Ascending aorta (tissue), 2 donors: Measurements from ENCODE around the gene ASB9. TPM values are rescaled to one million over a fixed set of nuclear protein-coding genes. Genes with fewer than 3 reads are reported as not detected.

Source experiments
- DNase-seq, 2 donors: peaks; one replicate each; pipeline ENCODE4 v3.0.0-alpha.2; 2019; ENCODE audit warnings: low spot score in 2 of 2
- H3K27ac ChIP-seq, 2 donors: fragments of 200-600 bp; sonication (generic); one replicate each; pipeline ENCODE4 v1.5.1; 2016 to 2017; ENCODE audit warnings: mild to moderate bottlenecking in 1 of 2
- H3K27me3 ChIP-seq: fragments of 200-600 bp; sonication (generic); one replicate; pipeline ENCODE4 v1.5.1; 2017
- H3K36me3 ChIP-seq, 2 donors: fragments of 200-600 bp; sonication (generic); one replicate each; pipeline ENCODE4 v1.5.1; 2016
- H3K4me1 ChIP-seq, 2 donors: fragments of 200-600 bp; sonication (generic); one replicate each; pipeline ENCODE4 v1.5.1; 2016 to 2017; ENCODE audit warnings: mild to moderate bottlenecking in 1 of 2
- H3K4me3 ChIP-seq, 2 donors: fragments of 200-600 bp; sonication (generic); one replicate each; pipeline ENCODE4 v1.5.1; 2016 to 2017; ENCODE audit warnings: mild to moderate bottlenecking in 1 of 2
- H3K9me3 ChIP-seq, 2 donors: fragments of 200-600 bp; sonication (generic); one replicate each; pipeline ENCODE4 v1.5.1; 2016
- intact Hi-C: fragments of 100-400 bp; cut with DNase I; formaldehyde crosslinking; loops from one replicate; pipeline ENCODE4 v1.15.1; 2023
- total RNA-seq: library from RNA; depleted of rRNA; stranded (reverse); fragments of >200 nt; gene quantifications from one replicate; pipeline ENCODE4 v1.1.0, GENCODE V29; 2016
- TF ChIP-seq, protein P1 (sequence below), 3 experiments: fragments of 200-600 bp in 2 of 3; fragments of 450-650 bp in 1 of 3; sonication (generic) in 2 of 3; IDR thresholded peaks; one replicate each; pipeline ENCODE4 v1.5.1; 2016 to 2019; ENCODE audit warnings: antibody characterized with exemption in 3 of 3, mild to moderate bottlenecking in 1 of 3, moderate library complexity in 1 of 3

Gene ASB9
- total RNA-seq, 1 donor from 2014 or later, result 3.6 TPM

DNA sequence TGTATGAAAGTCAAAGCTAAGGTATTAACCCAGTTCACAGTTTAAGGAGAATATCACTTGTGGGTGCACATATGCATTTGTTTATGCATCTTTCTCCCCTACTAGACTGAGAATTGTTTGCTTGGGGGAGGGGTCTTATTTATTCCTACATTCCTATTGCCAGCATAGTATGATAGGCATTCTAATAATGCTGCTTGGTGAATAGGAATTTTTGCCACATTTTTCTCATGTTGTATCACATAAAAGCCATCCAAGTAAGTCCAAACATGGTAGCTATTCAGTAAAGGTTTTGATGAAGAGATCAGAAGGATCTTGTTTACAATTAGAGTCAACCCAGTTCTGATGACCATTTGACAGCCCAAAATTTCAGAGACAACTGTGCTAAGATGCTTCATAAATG is 48.6 kb downstream of the ASB9 start:
- H3K9me3 ChIP-seq, result no peaks in the 10 kb centered on the region
- DNase-seq, result no peak
- no peak overlapping the region for H3K4me3 ChIP-seq
- H3K27me3 ChIP-seq, result no peaks in the 10 kb centered on the region
- intact Hi-C loops, result no loop called here
- no peaks in the 10 kb centered on the region for H3K36me3 ChIP-seq
- TF ChIP-seq, protein P1, sequence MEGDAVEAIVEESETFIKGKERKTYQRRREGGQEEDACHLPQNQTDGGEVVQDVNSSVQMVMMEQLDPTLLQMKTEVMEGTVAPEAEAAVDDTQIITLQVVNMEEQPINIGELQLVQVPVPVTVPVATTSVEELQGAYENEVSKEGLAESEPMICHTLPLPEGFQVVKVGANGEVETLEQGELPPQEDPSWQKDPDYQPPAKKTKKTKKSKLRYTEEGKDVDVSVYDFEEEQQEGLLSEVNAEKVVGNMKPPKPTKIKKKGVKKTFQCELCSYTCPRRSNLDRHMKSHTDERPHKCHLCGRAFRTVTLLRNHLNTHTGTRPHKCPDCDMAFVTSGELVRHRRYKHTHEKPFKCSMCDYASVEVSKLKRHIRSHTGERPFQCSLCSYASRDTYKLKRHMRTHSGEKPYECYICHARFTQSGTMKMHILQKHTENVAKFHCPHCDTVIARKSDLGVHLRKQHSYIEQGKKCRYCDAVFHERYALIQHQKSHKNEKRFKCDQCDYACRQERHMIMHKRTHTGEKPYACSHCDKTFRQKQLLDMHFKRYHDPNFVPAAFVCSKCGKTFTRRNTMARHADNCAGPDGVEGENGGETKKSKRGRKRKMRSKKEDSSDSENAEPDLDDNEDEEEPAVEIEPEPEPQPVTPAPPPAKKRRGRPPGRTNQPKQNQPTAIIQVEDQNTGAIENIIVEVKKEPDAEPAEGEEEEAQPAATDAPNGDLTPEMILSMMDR (IDR thresholded peaks at IDR 0.05), result no peak
- no peaks in the 10 kb centered on the region for H3K4me1 ChIP-seq
- no peak overlapping the region for H3K27ac ChIP-seq

DNA sequence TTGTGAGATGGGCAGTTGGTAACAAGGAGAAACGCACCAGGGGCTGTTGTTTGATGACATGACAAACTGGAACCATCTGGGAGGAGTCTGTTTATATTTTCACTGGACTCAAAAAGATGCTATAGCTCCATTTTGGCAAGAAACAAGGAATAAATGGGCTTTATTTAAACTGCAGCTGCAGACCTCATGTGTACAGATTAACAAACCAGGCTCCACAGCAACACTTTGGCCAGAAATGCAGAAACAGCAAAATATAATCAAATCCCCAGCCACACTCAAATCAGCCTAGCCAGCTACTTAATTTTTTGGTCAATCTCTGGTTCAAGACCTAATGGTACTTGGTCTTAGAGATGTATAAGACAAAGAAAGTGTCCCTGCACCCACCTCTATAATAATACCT is 52.7 kb downstream of the ASB9 start:
- Histone ChIP-seq H3K27me3 (no peaks in the 10 kb centered on the region), H3K36me3 (no peaks in the 10 kb centered on the region), H3K27ac (no peak overlapping the region), H3K4me3 (no peak overlapping the region), H3K9me3 (no peaks in the 10 kb centered on the region), H3K4me1 (no peaks in the 10 kb centered on the region)
- intact Hi-C loops, result no loop called here
- no peak for DNase-seq
- TF ChIP-seq, protein P1 (IDR thresholded peaks at IDR 0.05), result no peak

DNA sequence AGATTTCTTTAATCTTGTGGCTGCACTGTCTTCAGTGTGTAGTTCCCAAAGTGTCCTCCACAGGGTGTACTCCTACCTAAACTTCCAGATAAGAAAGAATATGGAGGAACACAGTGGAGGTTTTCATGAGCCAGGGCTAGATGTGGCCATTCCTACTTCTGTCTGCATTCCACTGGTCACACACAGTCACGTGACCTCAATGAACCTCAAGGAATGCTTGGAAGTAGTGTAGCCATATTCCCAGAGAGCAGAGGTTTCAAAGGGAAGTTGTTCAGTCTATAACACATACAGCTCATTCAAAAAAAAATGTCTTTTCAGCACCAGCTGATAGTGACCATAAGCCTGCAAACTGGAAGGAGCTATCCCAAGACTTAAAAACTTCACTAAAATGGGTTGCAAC is 53.6 kb downstream of the ASB9 start:
- Histone ChIP-seq H3K4me3 (no peak overlapping the region), H3K27me3 (no peaks in the 10 kb centered on the region), H3K9me3 (no peaks in the 10 kb centered on the region), H3K36me3 (no peaks in the 10 kb centered on the region), H3K27ac (no peak overlapping the region), H3K4me1 (no peaks in the 10 kb centered on the region)
- intact Hi-C loops, result no loop called here
- TF ChIP-seq, protein P1 (IDR thresholded peaks at IDR 0.05), result no peak
- DNase-seq, result no peak

DNA sequence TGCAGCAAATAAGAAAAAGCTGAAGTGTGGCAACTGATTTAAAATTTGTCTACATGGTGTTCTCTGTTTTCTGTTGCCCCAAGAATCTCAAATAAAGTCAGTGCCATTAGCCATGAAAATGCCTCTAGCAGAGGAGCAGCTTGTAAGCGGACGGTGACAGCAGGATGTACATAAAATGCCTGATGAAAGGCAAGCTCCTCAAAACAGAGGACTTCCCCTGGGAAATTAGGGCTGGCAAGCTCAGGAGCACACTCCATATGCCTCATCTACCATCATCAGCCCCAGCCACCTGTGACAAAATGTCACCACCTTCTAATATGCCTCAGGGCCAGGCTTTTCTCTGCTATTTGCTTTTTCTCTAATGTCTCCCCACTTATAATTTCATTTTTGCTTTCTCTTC is 54.5 kb downstream of the ASB9 start:
- DNase-seq, result no peak
- Histone ChIP-seq H3K4me3 (no peak overlapping the region), H3K36me3 (no peaks in the 10 kb centered on the region), H3K27me3 (no peaks in the 10 kb centered on the region), H3K27ac (no peak overlapping the region), H3K4me1 (no peaks in the 10 kb centered on the region), H3K9me3 (no peaks in the 10 kb centered on the region)
- TF ChIP-seq, protein P1 (IDR thresholded peaks at IDR 0.05), result no peak
- intact Hi-C loops, result no loop called here

DNA sequence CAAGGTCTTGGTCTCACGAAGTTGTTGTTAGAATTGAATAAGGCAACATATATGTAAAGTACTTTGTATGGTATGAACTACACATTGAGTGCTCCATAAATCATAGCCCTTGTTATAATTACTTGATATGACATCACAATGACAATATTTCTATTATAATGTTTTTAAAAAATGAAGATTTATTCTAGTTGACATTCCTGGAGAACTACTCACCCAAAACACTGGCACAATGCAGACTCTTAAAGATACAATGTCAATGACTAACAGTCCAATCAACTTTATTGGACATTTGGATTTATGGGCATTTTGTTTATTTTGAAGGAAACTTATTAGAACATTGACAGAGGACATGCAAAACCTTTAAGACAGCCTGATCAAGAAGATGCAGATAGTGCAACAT is 55.3 kb downstream of the ASB9 start:
- Histone ChIP-seq H3K27ac (no peak overlapping the region), H3K4me3 (no peak overlapping the region), H3K4me1 (no peaks in the 10 kb centered on the region), H3K36me3 (no peaks in the 10 kb centered on the region), H3K9me3 (no peaks in the 10 kb centered on the region), H3K27me3 (no peaks in the 10 kb centered on the region)
- intact Hi-C loops, result no loop called here
- no peak for DNase-seq
- TF ChIP-seq, protein P1 (IDR thresholded peaks at IDR 0.05), result no peak

DNA sequence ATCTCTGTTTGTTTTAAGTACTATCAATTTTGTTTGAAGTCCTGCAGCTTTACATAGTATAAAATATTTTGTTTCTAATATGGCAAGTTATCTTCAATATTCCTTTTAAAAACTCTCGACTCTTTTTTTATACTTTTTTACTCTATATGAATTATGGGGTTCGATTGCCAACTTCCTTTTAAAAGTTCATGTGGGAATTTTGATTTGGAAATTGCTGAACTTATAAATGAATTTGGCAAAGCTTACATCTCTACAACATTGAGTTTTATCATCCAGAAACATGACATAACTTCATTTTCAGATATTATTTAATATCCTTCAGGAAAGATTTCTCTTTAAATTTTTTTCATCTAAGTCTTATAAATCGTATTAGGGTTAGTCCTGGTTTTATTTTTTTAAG is 60.8 kb downstream of the ASB9 start:
- no peaks in the 10 kb centered on the region for H3K9me3 ChIP-seq
- no peaks in the 10 kb centered on the region for H3K36me3 ChIP-seq
- no peaks in the 10 kb centered on the region for H3K27me3 ChIP-seq
- no peak for DNase-seq
- H3K4me3 ChIP-seq, result no peak overlapping the region
- no peak overlapping the region for H3K27ac ChIP-seq
- TF ChIP-seq, protein P1 (IDR thresholded peaks at IDR 0.05), result no peak
- H3K4me1 ChIP-seq, result no peaks in the 10 kb centered on the region
- intact Hi-C loops, result no loop called here
